Ovary (tissue), 9 donors: ENCODE results near the gene CDK2AP2. TPM values are rescaled to one million over a fixed set of nuclear protein-coding genes. Genes with fewer than 3 reads are reported as not detected.
A peak's percentile ranks its signal among the peaks of the same experiment; 100 is the strongest.

Experiments used
- DNase-seq, 5 donors: peaks; one replicate each; pipeline ENCODE4 v3.0.0-alpha.2; 2019 to 2020
- H3K27ac ChIP-seq, 2 donors: fragments of 200-600 bp; one replicate each; pipeline versions ENCODE4 v1.5.1 to v1.8.0; 2019 to 2022
- H3K27me3 ChIP-seq: fragments of 200-600 bp; one replicate; pipeline ENCODE4 v1.8.0; 2022
- H3K36me3 ChIP-seq: fragments of 200-600 bp; sonication (generic); one replicate; pipeline ENCODE4 v1.5.1; 2019
- H3K4me1 ChIP-seq: one replicate; pipeline ENCODE4 v1.8.1; 2013; ENCODE audit warnings: mild to moderate bottlenecking, moderate library complexity; ENCODE audit not compliant: insufficient read depth
- H3K4me3 ChIP-seq: fragments of 200-600 bp; sonication (generic); one replicate; pipeline ENCODE4 v1.5.1; 2017
- H3K9me3 ChIP-seq, 2 donors: fragments of 200-600 bp in 1 of 2; sonication (generic) in 1 of 2; one replicate each; pipeline versions ENCODE4 v1.5.1 to v1.8.1; 2013 to 2019; ENCODE audit warnings: mild to moderate bottlenecking in 1 of 2, moderate library complexity in 1 of 2
- CTCF ChIP-seq, 3 donors: fragments of 450-650 bp in 2 of 3; fragments of 200-600 bp in 1 of 3; IDR thresholded peaks; one replicate each; pipeline versions ENCODE4 v1.5.1 to v1.8.0; 2016 to 2022; ENCODE audit warnings: antibody characterized with exemption in 3 of 3, mild to moderate bottlenecking in 1 of 3
- EP300 ChIP-seq: sonication (generic); formaldehyde crosslinking; IDR thresholded peaks from one replicate; pipeline ENCODE4 v1.6.1; 2017; ENCODE audit warnings: antibody characterized with exemption
- POLR2A ChIP-seq: fragments of 450-650 bp; IDR thresholded peaks from one replicate; pipeline ENCODE4 v1.6.1; 2017; ENCODE audit warnings: antibody characterized with exemption, mild to moderate bottlenecking, moderate library complexity
- WGBS, 3 donors: extraction: QIAGEN DNeasy Blood & Tissue Kit in 1 of 3; methylation state at CpG; one replicate each; pipeline versions ENCODE4 v1.1.5 to v1.1.7; 2013 to 2017; 5-methylcytosine and 5-hydroxymethylcytosine counted together
- intact Hi-C, 4 donors: fragments of 100-400 bp; cut with DNase I; formaldehyde crosslinking; loops; one replicate each; pipeline versions ENCODE4 v1.11.0 to v1.15.1; 2022 to 2023
- polyA plus RNA-seq, 2 donors: library from polyadenylated mRNA; stranded (reverse); fragments of 200-250 nt in 1 of 2; fragments of 350-450 nt in 1 of 2; fragmentation: Illumina TruSeq in 1 of 2; extraction: RNeasy Lipid Tissue Mini Kit (QIAGEN cat#74804) in 1 of 2; gene quantifications; one replicate each; pipeline ENCODE4 v1.2.3, GENCODE V29; 2013 to 2014
- total RNA-seq, 7 donors: library from RNA; depleted of rRNA in 2 of 7; stranded (reverse); fragments of >200 nt in 2 of 7; fragmentation: NEBNext Ultra II Directional in 3 of 7; extraction: Animal tissue kit (Norgen Biotek cat#: 25700) in 3 of 7; gene quantifications; one replicate each; pipeline versions ENCODE4 v1.1.0 to v1.2.4, GENCODE V29; 2016 to 2023
- donor health status: DM: no; HTN: no; CAD: no; lungs with moderate emphysema.
- donor health status: DM: no; HTN: no; CAD: no.
- donor health status: Bipolar disorder and iron deficiency.
- donor health status: DM: yes; HTN: yes; CAD: no.
- donor health status: DM: no; HTN: no; CAD: no.
- donor health status: DM: yes; HTN: yes; CAD: no.

CDK2AP2 gene
- total and polyA plus RNA-seq, 9 donors: 3.8 to 66.1 (median 34.6) TPM

DNA sequence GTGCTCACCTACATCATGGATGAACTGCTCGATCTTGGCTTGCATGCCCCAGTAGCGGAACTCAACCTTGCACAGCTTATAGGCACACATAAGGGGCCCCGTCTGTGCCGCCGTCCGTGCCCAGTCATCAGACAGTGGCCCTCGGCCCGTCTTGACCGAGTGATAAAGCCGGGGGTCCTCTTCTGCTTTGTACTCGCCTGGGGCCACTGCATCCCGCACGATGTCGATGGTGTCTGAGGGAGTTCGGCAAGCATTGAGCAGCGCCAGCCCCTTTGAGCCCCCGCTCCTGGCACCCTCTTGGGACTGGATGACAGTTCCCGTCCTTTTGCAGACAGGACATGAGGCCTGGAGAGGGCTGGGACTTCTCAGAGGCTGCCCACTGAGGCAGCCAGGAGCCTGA, 6.1 kb downstream of the CDK2AP2 start:
- WGBS, 3 donors: 94 to 98% (median 95%) methylated on average over 18 of the region's 18 CpGs
- no peaks in the 10 kb centered on the region for H3K36me3 ChIP-seq

DNA sequence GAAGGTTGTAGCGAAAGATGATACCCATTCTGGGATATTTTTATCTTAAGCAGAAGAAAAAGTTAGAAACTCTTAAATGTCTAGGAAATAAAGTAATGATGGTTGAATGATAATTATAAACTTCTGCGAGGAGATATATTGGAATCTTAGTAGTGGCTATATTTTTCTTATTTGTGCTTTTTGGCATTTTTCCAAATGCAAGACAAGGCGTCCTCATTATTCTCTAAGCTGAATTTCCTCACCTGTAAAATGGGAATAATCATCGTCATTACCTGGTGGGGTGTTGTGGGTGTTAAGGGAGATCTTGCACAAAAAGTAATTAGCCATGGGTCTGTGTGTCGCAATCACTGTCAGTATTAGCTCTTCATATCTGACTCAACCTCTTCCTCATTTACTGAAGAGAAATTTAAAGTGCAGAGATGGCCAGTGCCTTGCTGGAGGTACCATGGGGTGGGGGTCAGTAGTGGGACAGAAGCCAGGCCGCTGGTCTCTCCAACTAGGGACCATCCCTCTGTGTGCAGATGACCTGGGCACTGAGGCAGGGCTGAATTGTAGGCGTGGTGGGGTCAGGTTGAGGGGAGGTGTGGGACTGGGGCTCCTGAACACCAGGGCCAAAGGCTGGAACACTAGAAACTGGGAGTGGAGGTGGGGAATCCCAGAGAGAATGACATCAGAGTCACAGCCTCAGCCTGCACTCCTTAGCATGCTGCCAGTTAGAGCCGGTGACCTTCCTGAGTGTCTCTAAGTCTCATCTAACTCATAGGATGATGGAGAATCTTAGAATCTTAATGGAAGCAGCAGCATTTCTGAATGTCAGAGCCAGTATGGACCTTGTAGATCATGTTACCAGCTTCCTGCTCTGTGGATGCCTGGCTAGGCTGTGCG, 6.9 kb downstream of the CDK2AP2 start:
- no peak for TF ChIP-seq CTCF (IDR thresholded peaks at IDR 0.05)
- no peak for TF ChIP-seq EP300
- no peak for TF ChIP-seq POLR2A
- no peak for DNase-seq
- intact Hi-C loops: loop anchor here in 3 of 4 donors (5.0 to 10.0 kb wide), 3 partner anchors 56 to 144 kb away; partner anchors contain the start of genes CORO1B (in 1 of the 3), PPP1CA (in 1 of the 3) and TBC1D10C (in 1 of the 3)

More for the DNA sequence above, 6.1 kb downstream of the CDK2AP2 start:
- intact Hi-C loops: loop anchor here in 3 of 4 donors (5.0 to 10.0 kb wide), 3 partner anchors 57 to 145 kb away; partner anchors contain the start of genes CORO1B (in 1 of the 3), PPP1CA (in 1 of the 3) and TBC1D10C (in 1 of the 3)
- no peak for TF ChIP-seq POLR2A
- no peak for TF ChIP-seq CTCF (IDR thresholded peaks at IDR 0.05)
- TF ChIP-seq EP300: no peak
- Histone ChIP-seq H3K27ac (no peak overlapping the region), H3K27me3 (no peaks in the 10 kb centered on the region), H3K9me3 (no peaks in the 10 kb centered on the region), H3K4me1 (peaks cover 10% of the 10 kb centered on the region), H3K4me3 (no peak overlapping the region)
- DNase-seq: no peak

DNA sequence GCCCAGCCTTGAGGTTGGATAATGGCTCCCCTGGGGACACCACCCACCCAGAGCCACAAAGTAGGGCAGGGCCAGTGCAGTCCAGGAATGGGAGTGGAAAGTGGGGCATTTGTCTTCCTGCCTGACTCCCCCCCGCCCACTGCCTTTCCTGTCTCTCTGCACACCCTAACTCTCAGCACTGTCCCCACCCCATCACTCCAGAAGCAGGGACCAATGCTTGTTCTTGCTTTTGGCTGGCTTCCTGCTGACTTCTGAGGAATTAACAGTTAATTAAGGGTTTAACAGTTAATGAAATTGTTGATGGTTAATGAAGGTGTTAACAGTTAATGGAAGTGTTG, 7.5 kb downstream of the CDK2AP2 start:
- TF ChIP-seq CTCF (IDR thresholded peaks at IDR 0.05) (no peak), POLR2A (no peak), EP300 (no peak)
- Histone ChIP-seq H3K27ac (no peak overlapping the region), H3K27me3 (no peaks in the 10 kb centered on the region), H3K36me3 (no peaks in the 10 kb centered on the region), H3K9me3 (no peaks in the 10 kb centered on the region), H3K4me3 (no peak overlapping the region), H3K4me1 (peaks cover 5% of the 10 kb centered on the region)
- 97 to 100% (median 100%) methylated on average over 1 of the region's 1 CpG for WGBS, 3 donors
- no peak for DNase-seq
- intact Hi-C loops: loop anchor here in 3 of 4 donors (5.0 to 10.0 kb wide), 3 partner anchors 56 to 143 kb away; partner anchors contain the start of genes CORO1B (in 1 of the 3), PPP1CA (in 1 of the 3) and TBC1D10C (in 1 of the 3)

More for the DNA sequence above, 6.9 kb downstream of the CDK2AP2 start:
- Histone ChIP-seq H3K4me1 (peaks cover 10% of the 10 kb centered on the region), H3K27ac (no peak overlapping the region), H3K27me3 (no peaks in the 10 kb centered on the region), H3K9me3 (no peaks in the 10 kb centered on the region), H3K4me3 (no peak overlapping the region), H3K36me3 (no peaks in the 10 kb centered on the region)
- WGBS, 3 donors: 92 to 94% (median 93%) methylated on average over 9 of the region's 9 CpGs

- Histone ChIP-seq H3K36me3 (no peaks in the 10 kb centered on the region), H3K4me1 (peaks cover 5% of the 10 kb centered on the region), H3K9me3 (no peaks in the 10 kb centered on the region), H3K27ac (no peak overlapping the region), H3K27me3 (no peaks in the 10 kb centered on the region), H3K4me3 (no peak overlapping the region)
- WGBS, 3 donors: 93 to 96% (median 94%) methylated on average over 23 to 26 of the region's 26 CpGs
- intact Hi-C loops: loop anchor here in 3 of 4 donors (5.0 to 10.0 kb wide), 3 partner anchors 55 to 143 kb away; partner anchors contain the start of genes CORO1B (in 1 of the 3), PPP1CA (in 1 of the 3) and TBC1D10C (in 1 of the 3)
- TF ChIP-seq CTCF (IDR thresholded peaks at IDR 0.05): no peak
- no peak for TF ChIP-seq POLR2A
- no peak for TF ChIP-seq EP300
- DNase-seq: peak in 1 of 5 donors; percentile 27
These were observed 8.0 kb downstream of the CDK2AP2 start for GRCh38 chr11:67499808-67500483.
